Bone marrow (tissue), 2 donors: ENCODE measurements around the gene JDP2.

ENCODE experiments used
- DNase-seq, 2 donors: peaks; one replicate each; lab custom pipeline; 2025; lab: John Stamatoyannopoulos, UW

Gene JDP2

DNA sequence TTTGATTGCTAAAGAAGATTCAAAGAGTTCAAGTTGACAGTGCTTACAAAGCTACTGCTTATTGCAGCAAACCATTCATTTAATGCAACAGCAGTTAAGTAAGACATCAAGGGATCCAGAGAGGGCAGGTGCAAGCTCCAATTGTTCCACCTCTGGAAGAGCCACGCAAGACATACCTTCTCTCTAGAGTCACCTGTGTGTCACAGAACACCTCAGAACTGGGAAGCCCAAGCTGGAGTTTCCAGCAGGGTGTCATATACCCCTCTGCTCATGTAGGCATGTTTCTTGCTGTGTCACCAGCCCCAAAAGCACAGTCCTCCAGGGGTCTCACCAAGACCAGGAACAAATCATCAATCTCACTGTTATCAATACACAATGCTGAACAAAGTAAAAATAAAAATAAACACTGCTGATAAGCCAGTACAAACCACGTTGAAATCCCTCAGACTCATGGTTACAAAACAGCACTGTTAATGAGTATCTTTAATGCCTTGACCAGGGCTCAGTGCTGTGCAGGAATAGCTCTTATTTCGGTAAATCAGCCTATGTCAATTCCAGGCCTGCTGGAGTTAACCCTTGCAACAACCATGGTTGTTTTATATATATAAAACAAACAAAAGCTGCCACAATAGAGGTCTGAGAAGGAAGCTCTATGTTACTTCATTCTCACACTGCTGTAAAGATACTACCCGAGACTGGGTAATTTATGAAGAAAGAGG is 57.0 kb downstream of the JDP2 start:
- no peak for DNase-seq

DNA sequence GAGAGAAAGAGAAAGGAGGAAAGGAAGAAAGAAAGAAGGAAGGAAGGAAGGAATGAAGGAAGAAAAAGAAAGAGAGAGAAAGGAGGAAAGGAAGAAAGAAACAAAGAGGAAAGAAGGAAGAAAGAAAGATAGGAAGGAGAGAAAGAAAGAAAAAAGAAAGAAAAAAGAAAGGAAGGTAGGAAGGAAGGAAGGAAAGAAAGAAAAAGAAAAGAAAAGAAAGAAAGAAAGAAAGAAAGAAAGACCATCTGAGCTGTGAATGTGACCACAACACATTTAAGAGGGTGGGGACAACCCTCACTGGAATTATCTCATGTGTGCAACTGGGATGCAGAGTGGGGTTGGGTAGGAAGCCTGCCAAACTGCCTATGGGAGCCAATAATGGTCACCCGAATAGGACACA is 58.5 kb downstream of the JDP2 start:
- DNase-seq: no peak

DNA sequence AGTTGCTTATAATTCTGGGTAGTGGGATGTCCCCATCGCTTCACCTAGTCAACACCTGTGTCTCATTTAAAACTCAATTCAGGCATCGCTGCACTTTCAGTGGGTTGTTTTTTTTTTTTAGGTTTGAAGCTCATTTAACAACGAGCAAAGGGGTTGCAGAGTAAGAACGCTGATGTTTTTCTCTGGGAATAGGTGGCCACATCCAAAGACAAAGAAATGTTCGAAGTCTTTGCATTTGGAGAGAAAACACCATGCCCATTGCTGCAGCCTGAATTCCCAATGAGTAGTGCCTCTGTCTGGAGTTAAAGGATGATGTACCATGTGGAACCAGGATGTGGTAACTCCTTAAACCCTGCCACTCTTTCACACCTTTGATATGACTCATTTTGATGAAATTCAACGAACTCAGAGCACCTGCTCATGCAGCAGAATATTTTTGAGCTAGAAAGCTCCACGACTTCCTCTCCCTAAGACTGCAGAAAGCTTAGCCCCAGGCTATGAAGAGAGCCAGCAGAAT is 59.4 kb downstream of the JDP2 start:
- DNase-seq: no peak

DNA sequence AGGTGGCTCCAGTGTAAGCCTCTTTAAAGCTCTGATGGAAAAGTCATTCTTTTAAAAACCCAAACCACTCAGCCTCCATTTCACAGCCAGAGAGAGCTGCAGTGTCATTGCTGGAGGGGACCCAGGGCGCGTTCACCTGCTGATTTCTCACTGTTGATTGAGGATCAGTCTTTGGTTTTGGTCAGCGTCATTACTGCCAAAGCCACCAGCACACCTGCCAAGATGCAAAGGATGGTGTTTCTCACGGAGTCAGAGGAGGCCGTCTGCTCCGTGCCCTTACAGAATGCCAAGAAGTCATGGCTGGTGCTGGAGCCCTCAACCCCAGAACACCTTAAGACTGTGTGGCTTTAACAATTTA is 61.6 kb downstream of the JDP2 start:
- no peak for DNase-seq

DNA sequence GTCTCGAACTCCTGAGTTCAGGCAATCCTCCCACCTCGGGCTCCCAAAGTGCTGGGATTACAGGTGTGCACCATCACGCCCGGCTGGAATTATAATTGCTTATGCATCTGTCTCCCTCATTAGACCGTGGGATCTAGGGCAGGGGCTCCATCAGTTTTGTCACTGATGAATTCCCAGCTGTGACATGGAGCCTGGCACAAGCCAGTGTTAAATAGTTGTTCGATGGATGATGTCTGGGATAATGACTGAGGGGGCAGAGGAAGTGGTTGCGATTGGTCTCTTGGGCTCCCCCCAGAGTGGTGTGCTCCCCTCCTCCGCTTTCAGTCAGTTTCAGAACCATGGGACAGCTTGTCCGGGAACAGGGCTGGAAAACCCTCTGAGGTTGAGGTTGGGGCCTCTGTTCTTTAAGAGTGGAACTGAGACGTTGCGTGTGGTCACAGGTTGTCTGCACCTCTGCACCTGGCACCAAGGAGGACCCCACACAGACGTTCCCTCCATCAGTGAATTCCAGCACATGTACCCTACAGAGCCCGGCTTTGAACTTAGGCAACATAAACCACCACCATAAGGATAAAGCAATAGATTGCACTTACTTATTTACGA is 63.7 kb downstream of the JDP2 start:
- DNase-seq: no peak

DNA sequence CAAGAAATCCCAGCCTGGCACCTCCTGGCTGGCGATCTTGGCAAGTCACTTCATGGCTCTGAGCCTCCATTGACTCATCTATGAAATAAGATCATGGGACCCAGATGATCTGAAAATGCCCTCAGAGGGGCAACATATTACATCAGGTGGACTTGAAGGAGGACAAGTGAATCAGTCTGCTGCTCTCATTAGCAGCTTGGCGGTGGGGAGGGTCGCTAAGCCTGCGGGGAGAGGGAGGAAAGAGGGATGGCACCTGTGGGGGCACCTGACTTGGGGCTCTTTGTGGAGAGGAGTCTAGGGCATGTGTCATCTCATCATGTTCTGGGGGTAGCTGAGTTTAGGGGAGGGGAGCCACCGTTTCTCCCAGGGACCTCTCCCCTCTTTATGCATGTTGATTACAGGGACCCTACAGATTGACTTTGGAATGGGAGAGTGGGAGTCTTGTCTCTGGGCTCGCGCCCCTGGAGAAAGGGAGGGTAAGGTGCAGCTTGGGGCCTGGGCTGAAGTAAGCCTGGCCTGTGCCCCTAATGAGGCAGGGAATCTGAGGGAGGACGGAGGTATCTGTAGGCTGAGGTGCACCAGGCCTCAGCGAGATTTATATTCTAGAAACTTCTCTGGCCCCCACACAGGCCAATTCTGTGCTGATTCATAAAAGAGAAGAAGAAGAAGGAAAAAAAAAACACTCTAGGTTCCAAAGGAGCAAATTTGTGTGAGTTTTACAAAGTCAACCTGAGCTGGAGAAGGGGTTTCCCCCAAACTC is 65.2 kb downstream of the JDP2 start:
- no peak for DNase-seq

DNA sequence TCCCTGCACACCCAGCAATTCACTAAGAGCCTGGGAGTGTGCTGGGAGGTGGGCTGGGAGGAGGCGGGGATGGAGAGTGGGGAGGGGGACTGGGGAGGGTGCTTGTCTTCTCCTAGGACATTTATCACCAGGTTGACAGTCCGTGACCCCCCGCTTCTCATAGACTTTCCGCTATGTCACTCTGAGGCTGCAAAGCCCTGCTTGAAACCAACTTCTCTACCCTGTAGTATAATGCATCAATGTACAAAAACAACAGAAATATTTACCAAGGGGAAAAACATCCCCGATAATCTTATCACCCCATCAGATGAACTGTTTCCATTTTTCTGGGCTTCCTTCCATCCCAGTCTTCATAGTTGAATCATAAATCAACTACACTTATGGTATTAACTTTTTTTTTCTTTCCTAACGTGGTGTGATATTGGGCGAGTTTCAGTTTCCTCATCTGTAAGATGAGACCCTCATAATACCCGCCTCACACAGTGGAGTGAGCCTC is 65.8 kb downstream of the JDP2 start:
- DNase-seq: no peak

DNA sequence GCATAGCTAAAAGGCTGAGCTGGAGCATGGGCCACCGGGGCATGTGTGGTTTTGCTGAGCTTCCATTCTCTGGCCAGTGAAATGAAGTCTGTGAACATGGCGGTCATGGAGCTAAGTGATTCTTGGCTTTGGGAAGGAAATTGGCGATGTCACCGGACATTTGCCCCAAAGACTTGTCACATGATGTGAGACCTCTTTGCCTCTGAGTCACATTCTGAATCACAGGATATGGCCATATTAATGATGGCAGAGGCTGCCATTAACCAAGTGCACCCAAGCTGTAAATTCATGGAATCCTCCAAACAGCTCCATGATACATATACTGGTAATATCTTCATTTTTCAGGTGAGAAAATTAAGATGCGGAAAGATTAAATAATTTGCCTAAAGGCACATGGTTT is 67.1 kb downstream of the JDP2 start:
- no peak for DNase-seq

DNA sequence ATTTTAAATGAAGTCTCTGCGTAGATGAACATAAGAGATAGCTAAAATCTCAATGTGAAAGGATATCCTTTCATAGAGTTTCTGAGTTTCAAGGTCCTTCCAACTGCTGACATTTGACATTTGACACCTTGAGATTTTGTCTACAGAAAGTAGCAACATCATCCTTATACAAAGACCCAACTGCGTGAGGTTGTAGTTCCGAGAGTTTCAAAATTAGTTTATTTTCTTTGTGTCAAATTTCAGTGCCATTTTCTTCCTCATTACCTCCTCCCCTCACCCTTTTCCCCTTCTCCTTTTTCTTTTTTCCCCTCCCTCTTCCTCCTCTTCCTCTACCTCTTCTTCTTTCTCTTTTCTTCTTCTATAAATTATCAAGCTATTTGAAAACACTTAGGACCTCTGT is 67.6 kb downstream of the JDP2 start:
- no peak for DNase-seq

DNA sequence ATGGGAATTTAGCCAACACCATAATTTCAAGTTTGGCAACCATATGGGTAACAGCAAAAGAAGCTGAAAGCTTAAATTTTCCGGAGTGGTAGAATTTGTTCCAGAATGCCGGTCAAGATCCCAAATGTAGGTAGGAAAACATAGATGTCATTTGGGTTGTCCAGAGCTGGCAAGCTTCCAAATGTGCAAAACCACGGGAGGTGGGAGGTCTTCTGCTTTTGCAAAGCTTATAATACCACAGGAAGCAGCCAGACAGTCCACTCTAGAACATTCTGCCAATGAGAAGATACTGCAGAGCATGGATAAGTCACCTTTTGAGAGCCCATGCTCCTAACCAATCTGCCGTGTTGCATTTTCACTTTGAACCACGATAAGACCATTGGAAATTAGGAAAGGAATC is 68.1 kb downstream of the JDP2 start:
- no peak for DNase-seq

DNA sequence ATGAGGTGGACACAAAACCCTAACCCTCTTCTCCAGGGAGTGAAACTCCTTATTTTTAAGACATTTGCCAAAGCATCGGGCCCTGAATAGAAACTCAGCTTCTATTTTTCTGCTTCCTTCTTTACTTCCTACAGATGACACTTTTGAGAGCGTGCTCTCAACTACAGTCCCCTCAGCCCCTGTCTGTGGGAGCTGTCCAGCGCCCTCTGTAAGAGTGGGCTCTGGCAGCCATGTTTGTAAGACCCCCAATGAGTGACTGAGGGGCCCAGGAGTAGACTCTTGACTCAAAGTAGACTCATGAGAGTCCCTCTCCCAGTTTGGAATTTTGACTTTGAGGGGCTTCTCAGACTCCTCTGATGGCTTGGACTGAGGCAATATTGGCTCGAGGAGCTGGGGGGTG is 68.9 kb downstream of the JDP2 start:
- no peak for DNase-seq

DNA sequence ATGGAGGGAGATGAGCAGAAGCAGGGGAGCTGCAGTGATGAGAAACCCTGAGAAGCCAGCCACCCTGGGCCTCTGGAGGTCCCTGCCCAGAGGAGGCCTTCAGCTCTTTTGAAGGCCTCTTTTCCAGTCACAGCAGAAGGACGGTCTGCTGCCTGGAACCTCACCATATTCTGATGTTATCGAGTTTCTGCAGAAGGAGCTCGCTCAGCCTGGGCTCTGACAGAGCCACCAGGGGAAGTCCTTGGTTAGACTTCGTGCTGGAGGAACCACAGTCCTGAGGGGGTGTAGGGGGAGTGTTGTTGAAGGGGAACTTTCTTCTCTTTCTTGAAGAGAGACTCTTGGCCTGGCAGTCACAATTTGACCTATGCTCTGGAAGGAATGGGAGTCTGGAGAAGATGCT is 69.4 kb downstream of the JDP2 start:
- DNase-seq: peak in 1 of 2 donors; percentile 70

DNA sequence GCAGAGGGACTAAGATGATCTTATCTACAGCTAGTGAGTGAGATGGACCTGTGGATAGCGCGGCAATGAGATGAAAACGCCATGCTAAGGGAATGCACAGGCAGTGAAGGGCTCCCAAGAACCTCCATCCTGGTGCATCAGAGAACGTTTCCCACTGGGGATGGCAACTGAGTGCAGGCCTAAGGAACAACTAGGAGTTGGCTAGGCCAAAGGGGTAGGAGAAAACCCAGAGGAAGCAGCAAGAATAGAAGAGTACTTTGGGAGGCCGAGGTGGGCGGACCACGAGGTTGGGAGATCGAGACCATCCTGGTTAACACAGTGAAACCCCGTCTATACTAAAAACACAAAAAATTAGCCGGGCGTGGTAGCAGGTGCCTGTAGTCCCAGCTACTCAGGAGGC is 69.9 kb downstream of the JDP2 start:
- no peak for DNase-seq

DNA sequence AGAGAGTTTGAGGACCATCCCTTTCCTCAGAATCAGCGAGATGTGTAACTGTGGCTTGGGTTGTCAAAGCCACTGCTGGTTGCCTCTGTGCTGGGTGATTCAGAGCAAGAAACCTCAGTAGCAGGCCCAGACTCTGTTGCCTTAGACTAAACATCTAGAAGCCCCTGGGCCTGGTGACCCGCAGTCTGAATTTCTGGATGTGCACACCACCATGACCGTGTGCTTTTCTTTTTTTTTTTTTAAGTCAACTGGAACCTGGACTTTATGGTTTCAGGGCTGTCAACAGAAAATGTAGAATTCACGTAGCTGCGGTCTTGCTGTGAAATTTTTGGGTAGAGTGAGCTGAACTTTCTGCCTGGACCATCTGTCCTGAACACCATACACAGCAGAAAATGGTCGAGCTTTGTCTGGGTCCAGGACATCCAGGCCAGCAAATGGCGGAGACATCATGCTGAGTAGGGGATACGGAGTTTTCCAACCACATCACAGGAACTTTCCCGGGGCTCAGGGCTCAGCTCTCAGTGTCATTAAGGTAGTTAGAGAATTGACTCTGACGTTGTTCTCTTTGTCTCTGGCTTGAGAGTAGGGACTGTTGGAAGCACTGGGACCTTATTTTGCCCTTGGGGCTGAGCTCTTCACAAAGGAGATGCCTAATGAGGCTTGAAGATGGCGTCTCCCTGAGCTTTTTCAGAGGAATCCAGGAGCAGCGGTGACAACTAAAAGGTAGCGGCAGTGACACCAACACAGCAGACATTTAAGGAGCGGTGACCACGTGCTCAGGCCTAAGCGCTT is 71.5 kb downstream of the JDP2 start:
- DNase-seq: no peak

DNA sequence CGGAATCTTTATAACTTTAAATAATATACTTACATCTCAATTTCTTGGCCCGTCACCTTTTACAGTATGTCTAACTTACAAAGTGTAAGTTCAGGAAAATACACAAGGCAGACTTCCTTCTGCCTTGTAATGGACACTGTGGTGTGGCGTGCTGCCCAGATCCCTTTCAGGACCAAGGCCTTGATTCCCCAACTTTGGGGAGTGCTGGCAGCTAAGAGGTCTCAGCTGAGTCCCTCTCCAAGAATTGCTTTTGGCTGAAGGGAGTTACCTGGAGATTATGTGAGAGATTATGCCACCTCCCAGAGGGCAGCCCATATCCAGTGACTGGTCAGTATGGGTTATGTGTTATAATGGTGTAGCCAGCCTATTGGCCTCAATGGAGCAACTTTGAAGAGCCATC is 73.3 kb downstream of the JDP2 start:
- DNase-seq: no peak

DNA sequence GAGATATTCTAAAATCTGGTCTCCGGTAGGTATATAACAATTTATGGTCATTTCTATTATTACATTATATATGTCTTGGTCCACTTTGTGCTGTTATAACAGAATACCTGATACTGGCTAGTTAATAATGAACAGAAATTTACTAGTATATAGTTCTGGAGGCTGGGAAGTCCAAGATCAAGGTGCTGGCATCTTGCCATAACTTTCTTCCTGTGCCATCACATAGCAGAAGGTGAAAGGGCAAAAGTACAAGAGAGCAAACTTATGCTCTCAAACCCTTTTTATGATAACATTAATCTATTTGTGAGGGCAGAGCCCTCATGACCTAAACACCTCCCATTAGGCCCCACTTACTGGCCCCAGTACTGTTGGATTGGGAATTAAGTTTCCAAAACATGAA is 76.6 kb downstream of the JDP2 start:
- DNase-seq: no peak

DNA sequence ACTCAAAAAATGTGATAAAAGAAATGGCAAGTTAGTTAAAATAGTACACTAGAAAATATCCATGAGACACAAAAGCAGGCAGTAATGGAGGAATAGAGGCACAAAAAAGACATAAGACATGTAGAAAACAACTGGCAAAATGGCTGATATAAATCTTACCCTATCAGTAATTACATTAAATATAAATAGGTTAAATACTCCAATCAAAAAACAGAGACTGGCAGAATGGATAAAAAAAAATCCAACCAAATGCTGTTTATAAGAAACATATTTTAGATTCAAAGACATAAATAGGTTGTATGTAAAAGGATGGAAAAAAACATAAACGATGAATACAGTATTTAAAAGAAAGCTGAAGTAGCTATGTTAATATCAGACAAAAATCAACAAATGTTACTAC is 79.1 kb downstream of the JDP2 start:
- no peak for DNase-seq

DNA sequence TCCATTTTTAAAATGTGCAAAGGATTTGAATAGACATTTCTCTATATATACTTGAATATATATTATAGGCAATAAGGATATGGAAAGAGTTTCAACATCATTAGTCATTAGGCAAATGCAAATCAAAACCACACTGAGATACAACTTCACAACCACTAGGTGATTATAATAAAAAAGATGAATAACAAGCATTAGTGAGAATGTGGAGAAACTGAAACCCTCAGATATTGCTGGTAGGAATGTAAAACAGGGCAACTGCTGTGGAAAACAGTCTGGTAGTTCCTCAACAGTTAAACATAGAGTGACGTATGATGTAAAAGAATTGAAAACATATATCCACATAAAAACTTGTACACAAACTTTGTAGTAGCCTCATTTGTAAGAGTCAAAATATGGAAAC is 82.7 kb downstream of the JDP2 start:
- no peak for DNase-seq

DNA sequence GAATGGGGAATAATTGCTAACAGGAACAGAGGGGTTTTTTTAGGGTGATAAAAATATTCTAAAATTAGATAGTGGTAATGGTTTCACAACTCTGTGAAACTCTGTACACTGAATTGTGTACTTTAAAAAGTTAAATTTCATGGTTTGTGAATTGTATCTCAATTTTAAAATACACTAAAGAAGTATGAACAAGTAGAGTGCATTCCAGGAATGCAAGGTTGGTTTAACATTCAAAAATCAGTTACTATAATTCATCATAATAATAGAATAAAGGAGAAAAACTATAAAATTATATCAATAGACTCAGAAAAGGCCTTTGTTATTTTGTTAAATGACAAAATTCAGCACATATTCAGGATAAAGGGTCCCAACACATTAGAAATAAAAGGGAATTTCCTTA is 83.4 kb downstream of the JDP2 start:
- no peak for DNase-seq

DNA sequence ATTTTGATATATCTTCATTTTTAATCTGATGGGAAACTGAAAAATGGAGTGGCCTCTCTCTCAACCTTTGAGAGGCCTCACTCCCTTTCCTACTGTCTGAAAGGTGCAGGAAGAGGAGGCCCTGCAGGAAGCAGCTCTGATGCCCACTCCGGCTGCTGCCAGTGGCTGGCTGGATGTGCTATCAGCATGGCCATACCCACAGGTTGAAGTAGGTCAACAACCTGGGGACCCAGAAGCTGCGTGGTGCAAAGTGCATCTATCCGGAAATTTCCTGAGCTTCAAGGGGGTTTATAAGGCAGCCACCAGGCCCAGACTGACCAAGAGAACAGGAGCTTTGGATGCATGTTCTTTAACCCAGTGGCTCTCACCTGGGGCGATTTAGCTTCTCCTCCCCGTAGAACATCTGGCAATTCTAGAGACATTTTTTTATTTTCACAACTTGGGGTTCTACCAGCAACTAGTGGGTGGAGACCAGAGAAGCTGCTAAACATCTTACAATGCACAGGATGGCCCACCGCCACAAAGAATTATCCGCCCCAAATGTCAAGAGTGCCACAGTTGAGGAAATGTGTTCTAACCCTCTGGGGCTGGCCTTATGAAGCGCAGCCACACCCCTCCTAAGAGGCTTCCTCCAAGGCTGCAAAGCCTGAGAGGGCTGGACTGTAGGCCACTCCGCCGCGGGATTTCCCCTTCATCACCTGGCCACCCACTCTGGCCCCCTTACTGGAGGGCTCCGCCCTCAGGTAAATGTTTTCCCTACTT is 86.3 kb downstream of the JDP2 start:
- no peak for DNase-seq
